ENCODE results near the gene SERINC1.
"Not testable (repeated sequence)": the region's sequence is repeated elsewhere in the genome, so short reads cannot be mapped to it uniquely, and the experiment has no call there.

Gene SERINC1

GRCh38 chr6:122459240-122459639, 12.4 kb downstream of the SERINC1 start:
- H3K27me3 Mint-ChIP-seq (ENCODE audit: low read depth), result no peaks in the 10 kb centered on the region
- H3K4me1 Mint-ChIP-seq (ENCODE audit: low read depth), result peaks cover 25% of the 10 kb centered on the region
- no peak overlapping the region for H3K27ac Mint-ChIP-seq
- peaks cover 24% of the 10 kb centered on the region for H3K36me3 Mint-ChIP-seq (ENCODE audit: low read depth)
- H3K9me3 Mint-ChIP-seq, result no peaks in the 10 kb centered on the region
- no peak overlapping the region for H3K4me3 Mint-ChIP-seq

DNA sequence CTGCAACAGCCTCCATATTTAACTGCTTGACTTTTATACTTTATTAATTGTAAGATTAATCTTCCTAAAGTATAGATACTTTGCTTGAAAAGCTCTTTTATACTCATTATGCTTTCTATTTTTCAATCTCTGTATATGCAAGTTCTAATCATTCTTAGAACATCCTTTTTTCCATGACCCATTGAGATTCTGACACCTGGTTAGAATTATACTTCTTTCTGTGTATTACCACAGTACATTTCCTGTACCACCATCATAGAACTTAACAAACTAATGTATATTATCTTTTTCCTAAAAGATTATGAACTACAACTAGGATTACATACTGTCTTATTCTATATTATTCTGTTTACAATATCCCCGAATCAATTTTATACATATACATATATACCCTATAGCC, 13.5 kb downstream of the SERINC1 start:
- H3K4me3 Mint-ChIP-seq, result no peak overlapping the region
- H3K27me3 Mint-ChIP-seq (ENCODE audit: low read depth), result no peaks in the 10 kb centered on the region
- peak overlapping the region; percentile 60 for H3K27ac Mint-ChIP-seq
- peaks cover 22% of the 10 kb centered on the region for H3K4me1 Mint-ChIP-seq (ENCODE audit: low read depth)
- no peaks in the 10 kb centered on the region for H3K9me3 Mint-ChIP-seq
- H3K36me3 Mint-ChIP-seq (ENCODE audit: low read depth), result peaks cover 31% of the 10 kb centered on the region

DNA sequence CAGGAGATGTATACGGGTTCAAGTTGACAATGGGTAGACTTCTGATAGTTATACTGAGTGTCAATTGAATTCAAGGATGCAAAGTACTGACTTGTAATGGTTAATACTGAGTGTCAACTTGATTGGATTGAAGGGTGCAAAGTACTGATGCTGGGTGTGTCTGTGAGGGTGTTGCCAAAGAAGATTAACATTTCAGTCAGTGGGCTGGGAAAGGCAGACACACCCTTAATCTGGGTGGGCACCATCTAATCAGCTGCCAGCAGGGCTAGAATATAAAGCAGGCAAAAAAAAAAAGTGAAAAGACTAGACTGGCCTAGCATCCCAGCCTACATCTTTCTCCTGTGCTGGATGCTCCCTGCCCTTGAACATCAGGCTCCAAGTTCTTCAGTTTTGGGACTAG, 16.5 kb downstream of the SERINC1 start:
- Mint-ChIP-seq H3K4me1 (ENCODE audit: low read depth) (peaks cover 19% of the 10 kb centered on the region), H3K36me3 (ENCODE audit: low read depth) (peaks cover 43% of the 10 kb centered on the region)
- H3K27me3 Mint-ChIP-seq (ENCODE audit: low read depth); H3K27ac Mint-ChIP-seq; H3K9me3 Mint-ChIP-seq; H3K4me3 Mint-ChIP-seq: not testable (repeated sequence)

DNA sequence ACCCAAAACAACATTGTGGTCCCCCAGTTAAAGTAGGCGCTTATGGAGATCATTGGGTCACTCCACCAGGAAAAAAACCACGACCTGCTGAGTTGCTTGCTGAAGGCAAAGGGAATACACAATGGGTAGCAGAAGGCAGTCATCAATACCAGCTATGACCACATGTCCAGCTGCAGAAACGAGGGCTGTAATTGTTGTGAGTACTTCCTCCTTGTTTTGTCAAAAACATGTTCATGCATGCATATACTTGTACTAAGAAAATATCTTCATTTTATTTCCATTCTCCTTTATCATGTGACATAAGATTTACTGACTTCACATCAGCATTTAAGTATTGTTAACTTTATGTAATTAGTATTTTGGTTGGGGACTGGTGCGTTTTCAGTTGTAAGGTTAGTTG, 16.9 kb downstream of the SERINC1 start:
- Mint-ChIP-seq H3K27me3 (ENCODE audit: low read depth) (no peaks in the 10 kb centered on the region), H3K27ac (no peak overlapping the region), H3K4me1 (ENCODE audit: low read depth) (peaks cover 19% of the 10 kb centered on the region), H3K36me3 (ENCODE audit: low read depth) (peaks cover 45% of the 10 kb centered on the region), H3K4me3 (no peak overlapping the region), H3K9me3 (no peaks in the 10 kb centered on the region)

GRCh38 chr6:122452509-122452908, 19.1 kb downstream of the SERINC1 start:
- peaks cover 3% of the 10 kb centered on the region for H3K4me1 Mint-ChIP-seq (ENCODE audit: low read depth)
- no peaks in the 10 kb centered on the region for H3K27me3 Mint-ChIP-seq (ENCODE audit: low read depth)
- H3K9me3 Mint-ChIP-seq, result no peaks in the 10 kb centered on the region
- H3K4me3 Mint-ChIP-seq, result no peak overlapping the region
- no peak overlapping the region for H3K27ac Mint-ChIP-seq
- H3K36me3 Mint-ChIP-seq (ENCODE audit: low read depth), result peaks cover 53% of the 10 kb centered on the region

GRCh38 chr6:122449069-122449468, 22.5 kb downstream of the SERINC1 start:
- no peaks in the 10 kb centered on the region for H3K27me3 Mint-ChIP-seq (ENCODE audit: low read depth)
- no peak overlapping the region for H3K4me3 Mint-ChIP-seq
- H3K9me3 Mint-ChIP-seq, result no peaks in the 10 kb centered on the region
- H3K36me3 Mint-ChIP-seq (ENCODE audit: low read depth), result peaks cover 48% of the 10 kb centered on the region
- H3K27ac Mint-ChIP-seq, result no peak overlapping the region
- H3K4me1 Mint-ChIP-seq (ENCODE audit: low read depth), result peaks cover 4% of the 10 kb centered on the region

- Mint-ChIP-seq H3K9me3 (peaks cover 4% of the 10 kb centered on the region), H3K27ac (no peak overlapping the region), H3K27me3 (ENCODE audit: low read depth) (no peaks in the 10 kb centered on the region), H3K4me1 (ENCODE audit: low read depth) (peaks cover 2% of the 10 kb centered on the region), H3K4me3 (no peak overlapping the region), H3K36me3 (ENCODE audit: low read depth) (peaks cover 50% of the 10 kb centered on the region)
Observed at GRCh38 chr6:122445274-122445673, 26.3 kb downstream of the SERINC1 start.

GRCh38 chr6:122438975-122439374, 32.6 kb downstream of the SERINC1 start:
- Mint-ChIP-seq H3K36me3 (ENCODE audit: low read depth) (peaks cover 65% of the 10 kb centered on the region), H3K27ac (no peak overlapping the region), H3K9me3 (peaks cover 34% of the 10 kb centered on the region), H3K4me1 (ENCODE audit: low read depth) (peaks cover 5% of the 10 kb centered on the region), H3K27me3 (ENCODE audit: low read depth) (no peaks in the 10 kb centered on the region), H3K4me3 (no peak overlapping the region)

- Mint-ChIP-seq H3K27ac (no peak overlapping the region), H3K36me3 (ENCODE audit: low read depth) (peaks cover 31% of the 10 kb centered on the region), H3K27me3 (ENCODE audit: low read depth) (no peaks in the 10 kb centered on the region), H3K4me3 (no peak overlapping the region), H3K9me3 (peaks cover 7% of the 10 kb centered on the region), H3K4me1 (ENCODE audit: low read depth) (peaks cover 8% of the 10 kb centered on the region)
Observed at GRCh38 chr6:122432816-122433215, 38.8 kb downstream of the SERINC1 start.

DNA sequence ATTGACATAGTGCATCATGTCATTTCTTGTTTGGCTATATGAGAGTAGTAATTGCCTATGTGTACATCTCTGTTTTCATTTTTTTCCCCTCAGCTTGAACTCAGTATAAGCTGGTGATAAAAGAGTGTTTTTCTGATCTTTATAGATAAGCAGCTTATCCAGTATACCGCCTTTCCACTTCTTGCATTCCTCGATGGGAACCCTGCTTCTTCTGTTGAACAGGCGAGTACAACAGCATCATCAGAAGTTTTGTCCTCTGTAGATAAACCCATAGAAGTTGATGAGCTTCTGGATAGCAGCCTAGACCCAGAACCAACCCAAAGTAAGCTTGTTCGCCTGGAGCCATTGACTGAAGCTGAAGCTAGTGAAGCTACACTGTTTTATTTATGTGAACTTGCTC, 39.8 kb downstream of the SERINC1 start:
- Mint-ChIP-seq H3K9me3 (no peaks in the 10 kb centered on the region), H3K27ac (no peak overlapping the region), H3K4me1 (ENCODE audit: low read depth) (peaks cover 8% of the 10 kb centered on the region), H3K4me3 (no peak overlapping the region), H3K36me3 (ENCODE audit: low read depth) (peaks cover 28% of the 10 kb centered on the region), H3K27me3 (ENCODE audit: low read depth) (no peaks in the 10 kb centered on the region)

DNA sequence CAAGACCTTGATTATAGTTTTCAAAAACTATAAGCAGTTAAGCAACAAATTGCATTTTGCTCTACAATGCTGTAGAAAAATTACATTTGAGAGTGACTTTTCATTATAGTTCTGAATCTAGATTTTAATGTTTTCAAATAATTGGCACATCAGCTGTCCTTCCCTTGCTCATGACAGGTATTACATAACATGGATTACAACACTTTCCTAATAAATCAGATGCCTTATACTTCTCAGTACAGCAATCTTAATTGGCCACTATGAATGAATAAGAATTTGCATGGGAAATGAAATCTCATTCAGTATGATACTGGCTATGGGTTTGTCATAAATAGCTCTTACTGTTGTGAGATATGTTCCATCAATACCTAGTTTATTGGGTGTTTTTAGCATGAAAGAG, 42.3 kb downstream of the SERINC1 start:
- no peaks in the 10 kb centered on the region for H3K27me3 Mint-ChIP-seq (ENCODE audit: low read depth)
- no peak overlapping the region for H3K4me3 Mint-ChIP-seq
- no peaks in the 10 kb centered on the region for H3K9me3 Mint-ChIP-seq
- peaks cover 34% of the 10 kb centered on the region for H3K36me3 Mint-ChIP-seq (ENCODE audit: low read depth)
- H3K4me1 Mint-ChIP-seq (ENCODE audit: low read depth), result peaks cover 5% of the 10 kb centered on the region
- H3K27ac Mint-ChIP-seq, result no peak overlapping the region

DNA sequence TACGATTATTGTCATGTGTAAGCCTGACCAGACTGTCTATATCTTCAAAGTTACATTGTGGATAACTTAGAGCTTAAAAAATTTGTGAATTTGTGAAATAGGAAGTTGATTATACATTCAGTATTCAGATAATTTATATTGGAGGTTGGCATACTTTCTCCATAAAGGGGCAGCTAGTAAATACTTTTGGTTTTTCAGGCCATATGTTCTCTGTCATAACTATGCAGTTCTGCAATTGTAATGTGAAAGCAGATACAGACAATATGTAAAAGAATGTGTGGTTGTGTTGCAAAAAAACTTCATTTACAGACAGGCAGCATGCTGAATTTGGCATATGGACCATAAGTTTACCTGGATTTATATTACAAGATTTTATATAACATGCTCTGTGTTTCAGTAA, 42.8 kb downstream of the SERINC1 start:
- no peak overlapping the region for H3K4me3 Mint-ChIP-seq
- no peaks in the 10 kb centered on the region for H3K9me3 Mint-ChIP-seq
- peaks cover 35% of the 10 kb centered on the region for H3K36me3 Mint-ChIP-seq (ENCODE audit: low read depth)
- peaks cover 6% of the 10 kb centered on the region for H3K4me1 Mint-ChIP-seq (ENCODE audit: low read depth)
- no peaks in the 10 kb centered on the region for H3K27me3 Mint-ChIP-seq (ENCODE audit: low read depth)
- no peak overlapping the region for H3K27ac Mint-ChIP-seq

DNA sequence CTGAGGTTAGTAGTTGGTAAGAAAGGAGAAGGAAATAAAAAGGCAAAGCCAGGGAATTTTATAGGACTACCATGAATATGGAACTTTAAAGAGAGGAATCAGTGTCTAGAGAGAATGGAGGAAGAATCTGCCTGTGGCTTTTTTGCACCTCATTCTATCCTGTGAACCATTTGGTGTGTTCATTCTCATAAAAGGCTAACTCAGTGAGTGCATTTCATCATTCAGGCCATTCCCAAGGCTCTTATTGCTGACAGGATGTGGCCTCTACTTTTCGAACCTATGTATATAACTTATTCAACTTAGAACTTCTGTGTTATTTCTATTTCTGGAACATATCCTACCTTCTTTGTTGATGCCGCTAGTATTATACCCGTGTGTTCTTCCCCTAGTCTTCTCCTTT, 45.0 kb downstream of the SERINC1 start:
- Mint-ChIP-seq H3K9me3 (no peaks in the 10 kb centered on the region), H3K27ac (no peak overlapping the region), H3K36me3 (ENCODE audit: low read depth) (peaks cover 44% of the 10 kb centered on the region), H3K27me3 (ENCODE audit: low read depth) (no peaks in the 10 kb centered on the region), H3K4me3 (no peak overlapping the region), H3K4me1 (ENCODE audit: low read depth) (peaks cover 11% of the 10 kb centered on the region)

GRCh38 chr6:122423734-122424133, 47.9 kb downstream of the SERINC1 start:
- no peaks in the 10 kb centered on the region for H3K27me3 Mint-ChIP-seq (ENCODE audit: low read depth)
- no peaks in the 10 kb centered on the region for H3K9me3 Mint-ChIP-seq
- peaks cover 11% of the 10 kb centered on the region for H3K4me1 Mint-ChIP-seq (ENCODE audit: low read depth)
- H3K4me3 Mint-ChIP-seq, result no peak overlapping the region
- H3K36me3 Mint-ChIP-seq (ENCODE audit: low read depth), result peaks cover 40% of the 10 kb centered on the region
- no peak overlapping the region for H3K27ac Mint-ChIP-seq

DNA sequence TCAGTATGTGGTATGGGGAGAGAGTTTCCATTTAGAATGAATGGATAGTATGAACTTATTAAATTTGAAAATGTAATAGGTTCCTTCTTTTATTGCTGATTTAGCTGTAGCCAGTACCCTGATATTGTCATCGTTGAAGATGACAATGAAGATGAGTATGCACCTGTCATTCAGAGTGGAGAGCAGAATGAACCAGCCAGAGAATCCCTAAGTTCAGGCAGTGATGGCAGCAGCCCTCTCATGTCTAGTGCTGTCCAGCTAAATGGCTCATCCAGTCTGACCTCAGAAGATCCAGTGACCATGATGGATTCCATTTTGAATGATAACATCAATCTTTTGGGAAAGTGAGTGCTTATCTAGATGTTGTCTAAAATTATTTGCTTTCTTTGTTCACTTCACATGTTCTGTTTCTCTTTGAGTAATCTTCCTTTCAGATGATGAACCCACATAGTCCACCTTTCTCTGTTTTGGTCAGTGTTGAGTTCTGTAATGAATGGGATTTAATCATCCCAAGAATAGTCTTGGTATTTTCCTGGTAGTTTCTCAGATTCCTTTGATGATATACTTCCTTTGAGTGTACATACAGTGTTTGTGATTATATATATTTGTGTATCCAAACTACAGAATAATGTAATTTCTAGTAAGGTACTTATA, 48.9 kb downstream of the SERINC1 start:
- Mint-ChIP-seq H3K9me3 (no peaks in the 10 kb centered on the region), H3K4me3 (no peak overlapping the region), H3K4me1 (ENCODE audit: low read depth) (peaks cover 11% of the 10 kb centered on the region), H3K27me3 (ENCODE audit: low read depth) (no peaks in the 10 kb centered on the region), H3K36me3 (ENCODE audit: low read depth) (peaks cover 40% of the 10 kb centered on the region), H3K27ac (no peak overlapping the region)

DNA sequence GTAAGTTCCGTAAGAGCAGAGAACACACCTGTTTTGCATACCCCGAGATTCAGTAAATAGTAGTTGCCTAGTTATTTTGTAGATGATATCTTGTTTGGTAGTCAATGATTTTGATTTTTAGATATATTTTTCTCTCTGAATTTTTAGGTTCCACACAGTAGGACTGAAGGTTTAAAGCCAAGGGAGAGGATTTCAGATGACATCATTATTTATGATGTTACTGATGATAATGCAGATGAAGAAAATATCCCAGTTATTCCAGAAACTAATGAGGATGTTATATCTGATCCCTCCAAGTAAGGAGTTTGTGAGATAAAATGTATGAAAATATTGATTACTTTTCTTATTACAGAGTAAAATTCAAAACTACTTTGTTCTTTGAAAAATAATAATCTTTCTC, 49.6 kb downstream of the SERINC1 start:
- Mint-ChIP-seq H3K9me3 (no peaks in the 10 kb centered on the region), H3K27me3 (ENCODE audit: low read depth) (no peaks in the 10 kb centered on the region), H3K4me1 (ENCODE audit: low read depth) (peaks cover 11% of the 10 kb centered on the region), H3K4me3 (no peak overlapping the region), H3K27ac (no peak overlapping the region), H3K36me3 (ENCODE audit: low read depth) (peaks cover 36% of the 10 kb centered on the region)
